NCI-H1105 treated with DMSO at 0.1 percent for 48 hours (cell line): ENCODE data around the gene AMDHD1.

Experiments used
- DNase-seq: peaks from one replicate; lab custom pipeline; 2025; lab: John Stamatoyannopoulos, UW

The AMDHD1 gene

GRCh38 chr12:95996034-95996658 lies 53.0 kb downstream of the AMDHD1 start, which contains the start of gene HAL:
Gene HAL (minus strand): TSS chr12:95996344. CDS start chr12:95995910, 434 bp downstream.
- DNase-seq, result no peak

- no peak for DNase-seq
Observed at GRCh38 chr12:95997276-95997675, 54.1 kb downstream of the AMDHD1 start.

GRCh38 chr12:95997911-95998510 lies 54.9 kb downstream of the AMDHD1 start:
- no peak for DNase-seq

GRCh38 chr12:95998611-95999286 lies 55.6 kb downstream of the AMDHD1 start:
- DNase-seq, result peak; percentile 74

- DNase-seq, result no peak
Observed at GRCh38 chr12:95999484-95999883, 56.4 kb downstream of the AMDHD1 start.

GRCh38 chr12:96000858-96001257 lies 57.7 kb downstream of the AMDHD1 start:
- DNase-seq, result no peak

GRCh38 chr12:96006727-96007126 lies 63.6 kb downstream of the AMDHD1 start:
- DNase-seq, result no peak

- DNase-seq, result no peak
Observed at GRCh38 chr12:96007729-96008128, 64.6 kb downstream of the AMDHD1 start.

- DNase-seq, result no peak
Observed at GRCh38 chr12:96014943-96015599, 71.9 kb downstream of the AMDHD1 start.

GRCh38 chr12:96015672-96016071 lies 72.5 kb downstream of the AMDHD1 start:
- DNase-seq, result no peak
